K562 (cell line): ENCODE data around the gene TM4SF20. TPM values are rescaled to one million over a fixed set of nuclear protein-coding genes. Genes with fewer than 3 reads are reported as not detected.

Experiments used
- BMI1 ChIP-seq: fragments of 150-350 bp; IDR thresholded peaks from 2 replicates; pipeline ENCODE4 v1.6.1; 2014; ENCODE audit warnings: low read length
- C11orf30 ChIP-seq: fragments of 450-650 bp; IDR thresholded peaks from 2 replicates; pipeline ENCODE4 v1.6.1; 2016; ENCODE audit warnings: low read depth, mild to moderate bottlenecking
- EP400 ChIP-seq: fragments of 450-650 bp; IDR thresholded peaks from 2 replicates; pipeline ENCODE4 v1.6.1; 2017; ENCODE audit warnings: antibody characterized with exemption, mild to moderate bottlenecking, moderate library complexity
- GMEB1 ChIP-seq: fragments of 250-450 bp; sonication (Bioruptor Pico); IDR thresholded peaks from 2 replicates; pipeline ENCODE4 v1.4.0; 2020; ENCODE audit warnings: mild to moderate bottlenecking
- HNRNPK ChIP-seq: fragments of 200-400 bp; formaldehyde crosslinking; IDR thresholded peaks from one replicate; pipeline ENCODE4 v1.6.1; 2018; ENCODE audit warnings: mild to moderate bottlenecking, low read depth, low read length; ENCODE audit not compliant: poor library complexity, severe bottlenecking
- MTA1 ChIP-seq: fragments of 450-650 bp; IDR thresholded peaks from 2 replicates; pipeline ENCODE4 v1.6.1; 2017; ENCODE audit warnings: borderline replicate concordance
- PHF21A ChIP-seq: fragments of 450-650 bp; IDR thresholded peaks from 2 replicates; pipeline ENCODE4 v1.6.1; 2017; ENCODE audit warnings: low read depth, borderline replicate concordance
- RAD21 ChIP-seq, 2 experiments: fragments of 250-450 bp in 1 of 2; fragments of 450-650 bp in 1 of 2; sonication (Bioruptor Pico) in 1 of 2; formaldehyde crosslinking in 1 of 2; IDR thresholded peaks in 1 of 2; conservative IDR thresholded peaks in 1 of 2; 2 replicates each; pipeline versions ENCODE4 v1.4.0 to v1.8.0; 2020 to 2022; ENCODE audit warnings: mild to moderate bottlenecking in 2 of 2, moderate library complexity in 1 of 2
- RAD51 ChIP-seq: fragments of 450-650 bp; IDR thresholded peaks from 2 replicates; pipeline ENCODE4 v1.7.1; 2016; ENCODE audit warnings: low read depth, mild to moderate bottlenecking, borderline replicate concordance
- RBM17 ChIP-seq: fragments of 200-400 bp; formaldehyde crosslinking; IDR thresholded peaks from 2 replicates; pipeline ENCODE4 v1.6.1; 2017; ENCODE audit warnings: low read depth, mild to moderate bottlenecking, low read length, borderline replicate concordance
- RBM22 ChIP-seq: fragments of 200-400 bp; formaldehyde crosslinking; IDR thresholded peaks from 2 replicates; pipeline ENCODE4 v1.6.1; 2018; ENCODE audit warnings: low read length, low read depth; ENCODE audit not compliant: poor library complexity, severe bottlenecking
- SNIP1 ChIP-seq: fragments of 450-650 bp; IDR thresholded peaks from 2 replicates; pipeline ENCODE4 v1.7.1; 2017; ENCODE audit warnings: low read depth, mild to moderate bottlenecking
- ZNF175 ChIP-seq: fragments of 200-800 bp; sonication (Bioruptor generic); IDR thresholded peaks from 2 replicates; pipeline ENCODE4 v1.6.1; 2016; ENCODE audit warnings: low read depth, mild to moderate bottlenecking, missing genetic modification characterization, missing compliant biosample characterization
- polyA plus RNA-seq, 8 experiments: library from polyadenylated mRNA; depleted of rRNA in 4 of 8; stranded (reverse) in 5 of 8; unstranded in 3 of 8; fragments of >200 nt; fragmentation: Nextera tagmentation in 2 of 8; fragmentation: Illumina TruSeq in 1 of 8; extraction: Ambion mirVana in 2 of 8; extraction: Trizol in 1 of 8; gene quantifications; 2 replicates each; pipeline versions ENCODE4 v1.2.1 to v1.2.3, GENCODE V29; 2011 to 2014; ENCODE audit warnings: inconsistent platforms in 1 of 8, missing spikeins in 1 of 8
- total RNA-seq, 7 experiments: library from RNA; depleted of rRNA in 6 of 7; stranded (reverse); fragments of >200 nt in 6 of 7; fragmentation: Illumina TruSeq in 2 of 7; extraction: Trizol in 2 of 7; gene quantifications; 2 replicates each; pipeline versions ENCODE4 v1.2.1 to v1.2.3, GENCODE V29; 2011 to 2021; ENCODE audit warnings: low replicate concordance in 1 of 7
- TF ChIP-seq, protein P1 (sequence below): fragments of 250-450 bp; sonication (Bioruptor Pico); IDR thresholded peaks from 2 replicates; pipeline ENCODE4 v1.9.0; 2021; ENCODE audit warnings: mild to moderate bottlenecking, inconsistent platforms
- TF ChIP-seq, protein P2 (sequence below): sonication (generic); formaldehyde crosslinking; IDR thresholded peaks from 2 replicates; pipeline ENCODE4 v1.5.0; 2020; ENCODE audit warnings: missing genetic modification reagents
- TF ChIP-seq, protein P3 (sequence below): sonication (generic); formaldehyde crosslinking; IDR thresholded peaks from 2 replicates; pipeline ENCODE4 v1.4.0; 2020; ENCODE audit warnings: mild to moderate bottlenecking, missing genetic modification reagents
- TF ChIP-seq, protein P4 (sequence below): sonication (generic); formaldehyde crosslinking; IDR thresholded peaks from 2 replicates; pipeline ENCODE4 v1.9.0; 2022; ENCODE audit warnings: mild to moderate bottlenecking, missing genetic modification reagents
- TF ChIP-seq, protein P5 (sequence below): IDR thresholded peaks from 2 replicates; pipeline ENCODE4 v1.6.1; 2014; ENCODE audit warnings: antibody characterized with exemption

The TM4SF20 gene
- total and polyA plus RNA-seq, 9 of the 15 experiments (the other 6 are each of a cell fraction or from before 2014, with no cell fraction given): not detected

GRCh38 chr2:227324995-227325838, 53.9 kb downstream of the TM4SF20 start, which contains the start of gene MFF (continued):
- TF ChIP-seq, protein P1, sequence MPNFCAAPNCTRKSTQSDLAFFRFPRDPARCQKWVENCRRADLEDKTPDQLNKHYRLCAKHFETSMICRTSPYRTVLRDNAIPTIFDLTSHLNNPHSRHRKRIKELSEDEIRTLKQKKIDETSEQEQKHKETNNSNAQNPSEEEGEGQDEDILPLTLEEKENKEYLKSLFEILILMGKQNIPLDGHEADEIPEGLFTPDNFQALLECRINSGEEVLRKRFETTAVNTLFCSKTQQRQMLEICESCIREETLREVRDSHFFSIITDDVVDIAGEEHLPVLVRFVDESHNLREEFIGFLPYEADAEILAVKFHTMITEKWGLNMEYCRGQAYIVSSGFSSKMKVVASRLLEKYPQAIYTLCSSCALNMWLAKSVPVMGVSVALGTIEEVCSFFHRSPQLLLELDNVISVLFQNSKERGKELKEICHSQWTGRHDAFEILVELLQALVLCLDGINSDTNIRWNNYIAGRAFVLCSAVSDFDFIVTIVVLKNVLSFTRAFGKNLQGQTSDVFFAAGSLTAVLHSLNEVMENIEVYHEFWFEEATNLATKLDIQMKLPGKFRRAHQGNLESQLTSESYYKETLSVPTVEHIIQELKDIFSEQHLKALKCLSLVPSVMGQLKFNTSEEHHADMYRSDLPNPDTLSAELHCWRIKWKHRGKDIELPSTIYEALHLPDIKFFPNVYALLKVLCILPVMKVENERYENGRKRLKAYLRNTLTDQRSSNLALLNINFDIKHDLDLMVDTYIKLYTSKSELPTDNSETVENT (CRISPR knock-in tag): no peak
- TF ChIP-seq HNRNPK: no peak
- TF ChIP-seq PHF21A: no peak
- peak; percentile 90 for TF ChIP-seq RAD51
- no peak for TF ChIP-seq SNIP1
- TF ChIP-seq, protein P2, sequence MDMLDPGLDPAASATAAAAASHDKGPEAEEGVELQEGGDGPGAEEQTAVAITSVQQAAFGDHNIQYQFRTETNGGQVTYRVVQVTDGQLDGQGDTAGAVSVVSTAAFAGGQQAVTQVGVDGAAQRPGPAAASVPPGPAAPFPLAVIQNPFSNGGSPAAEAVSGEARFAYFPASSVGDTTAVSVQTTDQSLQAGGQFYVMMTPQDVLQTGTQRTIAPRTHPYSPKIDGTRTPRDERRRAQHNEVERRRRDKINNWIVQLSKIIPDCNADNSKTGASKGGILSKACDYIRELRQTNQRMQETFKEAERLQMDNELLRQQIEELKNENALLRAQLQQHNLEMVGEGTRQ (CRISPR knock-in tag): peak; percentile 98
- TF ChIP-seq GMEB1 (CRISPR knock-in tag): peak; percentile 82
- peak; percentile 85 for TF ChIP-seq EP400
- TF ChIP-seq BMI1: no peak
- TF ChIP-seq, protein P3, sequence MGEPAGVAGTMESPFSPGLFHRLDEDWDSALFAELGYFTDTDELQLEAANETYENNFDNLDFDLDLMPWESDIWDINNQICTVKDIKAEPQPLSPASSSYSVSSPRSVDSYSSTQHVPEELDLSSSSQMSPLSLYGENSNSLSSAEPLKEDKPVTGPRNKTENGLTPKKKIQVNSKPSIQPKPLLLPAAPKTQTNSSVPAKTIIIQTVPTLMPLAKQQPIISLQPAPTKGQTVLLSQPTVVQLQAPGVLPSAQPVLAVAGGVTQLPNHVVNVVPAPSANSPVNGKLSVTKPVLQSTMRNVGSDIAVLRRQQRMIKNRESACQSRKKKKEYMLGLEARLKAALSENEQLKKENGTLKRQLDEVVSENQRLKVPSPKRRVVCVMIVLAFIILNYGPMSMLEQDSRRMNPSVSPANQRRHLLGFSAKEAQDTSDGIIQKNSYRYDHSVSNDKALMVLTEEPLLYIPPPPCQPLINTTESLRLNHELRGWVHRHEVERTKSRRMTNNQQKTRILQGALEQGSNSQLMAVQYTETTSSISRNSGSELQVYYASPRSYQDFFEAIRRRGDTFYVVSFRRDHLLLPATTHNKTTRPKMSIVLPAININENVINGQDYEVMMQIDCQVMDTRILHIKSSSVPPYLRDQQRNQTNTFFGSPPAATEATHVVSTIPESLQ (CRISPR knock-in tag): no peak
- TF ChIP-seq, protein P4, sequence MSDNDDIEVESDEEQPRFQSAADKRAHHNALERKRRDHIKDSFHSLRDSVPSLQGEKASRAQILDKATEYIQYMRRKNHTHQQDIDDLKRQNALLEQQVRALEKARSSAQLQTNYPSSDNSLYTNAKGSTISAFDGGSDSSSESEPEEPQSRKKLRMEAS (CRISPR knock-in tag): peak; percentile 99
- TF ChIP-seq, protein P5, sequence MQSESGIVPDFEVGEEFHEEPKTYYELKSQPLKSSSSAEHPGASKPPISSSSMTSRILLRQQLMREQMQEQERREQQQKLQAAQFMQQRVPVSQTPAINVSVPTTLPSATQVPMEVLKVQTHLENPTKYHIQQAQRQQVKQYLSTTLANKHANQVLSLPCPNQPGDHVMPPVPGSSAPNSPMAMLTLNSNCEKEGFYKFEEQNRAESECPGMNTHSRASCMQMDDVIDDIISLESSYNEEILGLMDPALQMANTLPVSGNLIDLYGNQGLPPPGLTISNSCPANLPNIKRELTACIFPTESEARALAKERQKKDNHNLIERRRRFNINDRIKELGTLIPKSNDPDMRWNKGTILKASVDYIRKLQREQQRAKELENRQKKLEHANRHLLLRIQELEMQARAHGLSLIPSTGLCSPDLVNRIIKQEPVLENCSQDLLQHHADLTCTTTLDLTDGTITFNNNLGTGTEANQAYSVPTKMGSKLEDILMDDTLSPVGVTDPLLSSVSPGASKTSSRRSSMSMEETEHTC: peak; percentile 62; the same call in 1 of the 2 replicates
- TF ChIP-seq MTA1: no peak
- no peak for TF ChIP-seq ZNF175 (CRISPR knock-in tag)
- TF ChIP-seq C11orf30: peak; percentile 35; the same call in 1 of the 2 replicates
- no peak for TF ChIP-seq RBM17
- peak; percentile 46 for TF ChIP-seq RBM22
- peak; percentile 14 to 22; a peak in 1 of 4 replicates for TF ChIP-seq RAD21 (CRISPR knock-in tag; conservative IDR thresholded peaks at IDR 0.05 in 1 of 2, IDR thresholded peaks at IDR 0.05 in 1 of 2)
